ENCODE data around the gene GUK1. TPM values are rescaled to one million over a fixed set of nuclear protein-coding genes. Genes with fewer than 3 reads are reported as not detected.

The GUK1 gene
- total and polyA plus RNA-seq, 2 of the 8 experiments (the other 6 are each of a cell fraction or from before 2014, with no cell fraction given): 68.5 to 183 TPM

DNA sequence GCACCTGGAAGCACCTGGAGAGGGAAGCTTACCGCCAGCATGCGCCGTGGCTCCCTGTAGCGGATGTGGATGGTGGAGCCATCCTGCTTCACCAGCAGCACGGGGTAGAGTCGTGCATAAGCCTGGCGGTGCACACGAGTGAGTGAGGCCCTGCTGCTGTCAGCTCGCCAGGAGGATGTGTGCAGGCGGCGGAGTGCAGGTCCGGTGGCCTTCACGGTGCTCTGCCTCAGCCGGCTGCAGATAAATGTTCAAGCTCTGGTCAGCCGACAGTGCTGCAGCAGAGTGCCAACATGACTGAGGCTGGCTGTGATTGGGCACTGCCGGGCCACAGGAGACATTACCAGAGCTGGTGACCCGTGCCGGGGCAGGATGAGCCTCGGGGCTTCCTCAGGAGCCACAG lies 32.4 kb upstream of the GUK1 start:
- TF ChIP-seq, protein P1, sequence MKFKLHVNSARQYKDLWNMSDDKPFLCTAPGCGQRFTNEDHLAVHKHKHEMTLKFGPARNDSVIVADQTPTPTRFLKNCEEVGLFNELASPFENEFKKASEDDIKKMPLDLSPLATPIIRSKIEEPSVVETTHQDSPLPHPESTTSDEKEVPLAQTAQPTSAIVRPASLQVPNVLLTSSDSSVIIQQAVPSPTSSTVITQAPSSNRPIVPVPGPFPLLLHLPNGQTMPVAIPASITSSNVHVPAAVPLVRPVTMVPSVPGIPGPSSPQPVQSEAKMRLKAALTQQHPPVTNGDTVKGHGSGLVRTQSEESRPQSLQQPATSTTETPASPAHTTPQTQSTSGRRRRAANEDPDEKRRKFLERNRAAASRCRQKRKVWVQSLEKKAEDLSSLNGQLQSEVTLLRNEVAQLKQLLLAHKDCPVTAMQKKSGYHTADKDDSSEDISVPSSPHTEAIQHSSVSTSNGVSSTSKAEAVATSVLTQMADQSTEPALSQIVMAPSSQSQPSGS (IDR thresholded peaks at IDR 0.05; ENCODE audit: low read length): no peak
- TF ChIP-seq RAD21 (IDR thresholded peaks at IDR 0.05 in 1 of 2, conservative IDR thresholded peaks at IDR 0.05 in 1 of 2; ENCODE audit: low read depth in 2 of 2, low read length in 2 of 2) (no peak), GTF2F1 (IDR thresholded peaks at IDR 0.05; ENCODE audit: borderline replicate concordance, low read depth, low read length) (no peak), BACH1 (IDR thresholded peaks at IDR 0.05; ENCODE audit: low read length) (no peak), ZNF274 (IDR thresholded peaks at IDR 0.05; ENCODE audit: borderline replicate concordance, extremely low read depth, low read length) (no peak), POU5F1 (IDR thresholded peaks at IDR 0.05; ENCODE audit: low read depth, low read length) (no peak), SRF (IDR thresholded peaks at IDR 0.05; ENCODE audit: low read depth, low read length) (no peak)
- H3K23me2 ChIP-seq (ENCODE audit: low read depth, low read length): peaks cover 8% of the 10 kb centered on the region; the same call in 1 of the 2 replicates
- H3K18ac ChIP-seq (ENCODE audit: extremely low read depth, low read length): no peak overlapping the region
- no peak overlapping the region for H4K5ac ChIP-seq (ENCODE audit: insufficient read length, low read depth, low read length)
- H2AK5ac ChIP-seq (ENCODE audit: low read depth, low read length): no peak overlapping the region
- no peak for DNase-seq (ENCODE audit: low read depth in 1 of 2, low spot score in 2 of 2)
- no peaks in the 10 kb centered on the region for H3K9me3 ChIP-seq (ENCODE audit: insufficient read depth in 2 of 2, low read depth in 1 of 2, low read length in 1 of 2)
- H2BK120ac ChIP-seq (replicated peaks; ENCODE audit: low read depth, low read length): no peak overlapping the region
- no peak overlapping the region for H3K23ac ChIP-seq (ENCODE audit: insufficient read length)
- peaks cover 0 to 6% (median 5%) of the 10 kb centered on the region in 4 experiments; a peak in 2 of 7 replicates for H3K27me3 ChIP-seq (replicated peaks in 1 of 4; ENCODE audit: control insufficient read depth in 3 of 4, extremely low read depth in 1 of 4, insufficient read depth in 3 of 4, low read length in 3 of 4)
- H3K4me1 ChIP-seq (replicated peaks in 1 of 4; ENCODE audit: control insufficient read depth in 3 of 4, insufficient read depth in 4 of 4, low read length in 3 of 4): peaks cover 0 to 7% (median under 1%) of the 10 kb centered on the region in 4 experiments; a peak in 6 of 7 replicates
- no peak overlapping the region for H2BK5ac ChIP-seq (ENCODE audit: low read depth, low read length)
- H3K4me2 ChIP-seq (ENCODE audit: insufficient read depth in 1 of 2, low read depth in 2 of 2, low read length in 2 of 2): peak overlapping the region in 1 of 2 experiments; percentile 90; a peak in 2 of 4 replicates
- H4K20me1 ChIP-seq (replicated peaks in 1 of 2; ENCODE audit: control insufficient read depth in 1 of 2, insufficient read depth in 2 of 2, low read length in 2 of 2): peaks cover 0 to 13% of the 10 kb centered on the region in 2 experiments
- H2AFZ ChIP-seq (ENCODE audit: low read length): no peak overlapping the region
- H3K4ac ChIP-seq (replicated peaks; ENCODE audit: insufficient read length, low read depth, low read length): no peak overlapping the region
- H3K56ac ChIP-seq (replicated peaks; ENCODE audit: insufficient read length, low read depth, low read length): no peak overlapping the region
- ChIA-PET POLR2A (ENCODE audit: partially characterized antibody) (interaction anchor here (1.1 to 1.6 kb wide), 5 partner anchors 10 to 26 kb away, joined by 3 to 4 read pairs (median 4); partner anchors contain the start of gene ARF1), CTCF (ENCODE audit: partially characterized antibody) (interaction anchor here (0.9 to 1.8 kb wide), 4 partner anchors 16 to 364 kb away, joined by 3 to 8 read pairs (median 4); no protein-coding TSS in a partner anchor)
- H3K4me3 ChIP-seq (ENCODE audit: extremely low read depth in 1 of 4, insufficient read depth in 2 of 4, low read depth in 3 of 4, low read length in 4 of 4): no peak overlapping the region
- peaks cover 12% of the 10 kb centered on the region; the same call in 1 of the 2 replicates for H3K79me1 ChIP-seq (ENCODE audit: low read depth, low read length)
- WGBS, 2 experiments (ENCODE audit: extremely low coverage in 1 of 2, insufficient coverage in 1 of 2, insufficient read length in 1 of 2, insufficient replicate concordance in 2 of 2, low coverage in 1 of 2, low lambda C conversion rate in 2 of 2, missing lambda C conversion rate in 1 of 2): 95% methylated on average over 19 of the region's 19 CpGs; no CpG with 5 or more reads in 1 of the 2 experiments
- peaks cover 3 to 8% of the 10 kb centered on the region in 2 experiments; a peak in 2 of 4 replicates for H3K79me2 ChIP-seq (ENCODE audit: control insufficient read depth in 1 of 2, insufficient read depth in 2 of 2, low read length in 2 of 2)
- FAIRE-seq: no peak
- no peak overlapping the region for H3K9ac ChIP-seq (replicated peaks in 1 of 4; ENCODE audit: extremely low read depth in 1 of 4, low read depth in 3 of 4, low read length in 3 of 4)
- no peak overlapping the region for H2BK12ac ChIP-seq (ENCODE audit: low read depth, low read length)
- no peak overlapping the region for H2BK20ac ChIP-seq (ENCODE audit: low read length)
- H4K91ac ChIP-seq (replicated peaks; ENCODE audit: insufficient read length, low read length): no peak overlapping the region
- H3K36me3 ChIP-seq (ENCODE audit: control insufficient read depth in 2 of 4, insufficient read depth in 4 of 4, low read length in 3 of 4): peaks cover 3 to 16% (median 8%) of the 10 kb centered on the region in 4 experiments; a peak in 5 of 8 replicates
- H4K8ac ChIP-seq (ENCODE audit: extremely low read depth, insufficient read depth, low read length): peak overlapping the region; percentile 60; the same call in 1 of the 2 replicates
- H2BK15ac ChIP-seq (ENCODE audit: low read length): no peak overlapping the region
- no peak overlapping the region for H3K14ac ChIP-seq (ENCODE audit: insufficient read length)
- H3K27ac ChIP-seq (ENCODE audit: low read depth, low read length): no peak overlapping the region
